ENCODE data around the gene ZNF407. TPM values are rescaled to one million over a fixed set of nuclear protein-coding genes. Genes with fewer than 3 reads are reported as not detected.

ZNF407 gene
- total and polyA plus RNA-seq, 12 donors, result 2.5 to 14.9 (median 12.7) TPM

DNA sequence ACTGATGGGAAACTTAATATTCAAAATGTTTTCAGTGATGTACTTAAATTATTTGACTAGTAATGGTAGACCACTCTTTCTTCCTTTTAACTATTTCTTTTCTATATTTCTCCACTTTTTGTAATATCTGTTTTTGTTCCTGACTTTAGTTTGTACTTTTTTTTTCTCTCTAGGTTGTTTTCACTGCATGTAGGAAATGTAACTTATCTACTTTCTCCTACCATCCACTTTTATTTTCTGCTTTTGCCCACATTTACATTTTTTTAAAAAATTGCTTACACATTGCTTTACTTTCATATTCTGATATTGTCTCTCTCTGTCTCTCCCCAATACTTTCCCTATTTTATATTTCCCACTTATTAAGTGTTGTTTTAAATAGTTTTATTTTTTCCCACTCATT is 47.0 kb downstream of the ZNF407 start:
- intact Hi-C loops (cut with DNase I), result no loop called here
- H3K4me1 ChIP-seq, result no peaks in the 10 kb centered on the region

DNA sequence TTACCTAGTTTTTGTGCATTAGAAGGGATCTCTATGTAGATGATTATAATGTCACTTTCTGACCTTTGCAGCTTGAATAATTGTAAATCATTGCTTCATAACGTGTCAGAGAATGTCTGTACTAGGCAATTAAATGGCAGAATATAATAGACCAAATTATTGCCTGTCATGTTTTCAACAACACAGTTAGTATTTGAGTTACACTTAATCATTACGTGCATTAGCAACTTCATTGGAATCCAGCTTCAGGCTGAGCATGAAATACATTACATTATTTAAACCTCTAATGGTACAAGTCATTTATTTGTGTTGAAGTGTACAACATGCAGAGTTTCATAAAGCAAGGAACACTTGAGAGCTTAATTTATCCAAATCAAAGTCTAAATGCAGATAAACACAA is 48.0 kb downstream of the ZNF407 start:
- Histone ChIP-seq H3K36me3 (peaks cover 0 to 36% (median 0%) of the 10 kb centered on the region in 9 donors), H3K4me1 (no peaks in the 10 kb centered on the region), H3K4me3 (no peak overlapping the region), H3K27ac (no peak overlapping the region), H3K9me3 (no peaks in the 10 kb centered on the region), H3K27me3 (no peaks in the 10 kb centered on the region)
- intact Hi-C loops (cut with DNase I), result no loop called here
- ATAC-seq, result no peak
- TF ChIP-seq, protein P1, sequence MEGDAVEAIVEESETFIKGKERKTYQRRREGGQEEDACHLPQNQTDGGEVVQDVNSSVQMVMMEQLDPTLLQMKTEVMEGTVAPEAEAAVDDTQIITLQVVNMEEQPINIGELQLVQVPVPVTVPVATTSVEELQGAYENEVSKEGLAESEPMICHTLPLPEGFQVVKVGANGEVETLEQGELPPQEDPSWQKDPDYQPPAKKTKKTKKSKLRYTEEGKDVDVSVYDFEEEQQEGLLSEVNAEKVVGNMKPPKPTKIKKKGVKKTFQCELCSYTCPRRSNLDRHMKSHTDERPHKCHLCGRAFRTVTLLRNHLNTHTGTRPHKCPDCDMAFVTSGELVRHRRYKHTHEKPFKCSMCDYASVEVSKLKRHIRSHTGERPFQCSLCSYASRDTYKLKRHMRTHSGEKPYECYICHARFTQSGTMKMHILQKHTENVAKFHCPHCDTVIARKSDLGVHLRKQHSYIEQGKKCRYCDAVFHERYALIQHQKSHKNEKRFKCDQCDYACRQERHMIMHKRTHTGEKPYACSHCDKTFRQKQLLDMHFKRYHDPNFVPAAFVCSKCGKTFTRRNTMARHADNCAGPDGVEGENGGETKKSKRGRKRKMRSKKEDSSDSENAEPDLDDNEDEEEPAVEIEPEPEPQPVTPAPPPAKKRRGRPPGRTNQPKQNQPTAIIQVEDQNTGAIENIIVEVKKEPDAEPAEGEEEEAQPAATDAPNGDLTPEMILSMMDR (IDR thresholded peaks at IDR 0.05), result no peak
- WGBS, 2 donors, result 89 to 91% methylated on average over 2 of the region's 2 CpGs
- DNase-seq, result no peak

More for the DNA sequence above, 47.0 kb downstream of the ZNF407 start:
- H3K27me3 ChIP-seq, result no peaks in the 10 kb centered on the region
- peaks cover 0 to 38% (median 0%) of the 10 kb centered on the region in 9 donors for H3K36me3 ChIP-seq
- no peaks in the 10 kb centered on the region for H3K9me3 ChIP-seq
- H3K27ac ChIP-seq, result no peak overlapping the region
- TF ChIP-seq, protein P1 (IDR thresholded peaks at IDR 0.05), result no peak
- no peak for DNase-seq
- ATAC-seq, result no peak
- no peak overlapping the region for H3K4me3 ChIP-seq

DNA sequence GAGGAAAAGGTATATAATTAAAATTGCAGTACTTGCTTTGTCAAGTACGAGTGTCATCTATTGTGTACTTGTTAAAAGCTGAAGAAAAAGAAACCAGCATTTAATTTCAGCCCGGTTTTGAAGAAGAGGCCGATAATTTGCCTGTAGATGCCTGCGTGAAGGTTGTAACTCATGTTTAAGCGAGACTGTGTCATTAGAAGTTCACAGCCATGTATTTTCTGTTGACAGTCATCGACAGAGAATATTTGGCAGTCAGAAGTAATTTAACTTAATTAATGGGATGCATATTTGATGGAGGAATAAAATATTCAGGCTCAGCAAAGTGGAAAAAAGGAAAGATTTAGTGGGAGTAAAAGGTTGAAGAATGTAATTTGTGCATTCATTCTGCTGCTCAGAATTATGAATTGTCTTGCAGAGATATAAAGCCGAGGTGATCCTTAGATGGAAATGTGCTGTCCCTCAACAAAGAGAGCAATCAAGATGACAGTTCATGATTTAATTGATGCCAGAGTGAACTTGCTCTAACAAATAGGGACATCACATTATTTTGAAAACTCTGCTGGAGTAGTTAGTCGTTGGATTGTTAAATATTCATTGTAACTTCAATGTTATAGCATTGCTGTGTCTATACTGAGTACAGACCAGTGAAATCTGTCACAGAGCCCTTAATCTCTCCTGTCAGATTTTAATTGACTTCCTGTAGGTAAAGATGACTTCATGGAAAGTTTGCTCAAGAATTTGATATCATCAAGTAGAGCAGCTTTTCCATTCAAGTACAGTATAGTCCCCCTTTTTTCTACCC is 53.9 kb downstream of the ZNF407 start:
- no peak overlapping the region for H3K27ac ChIP-seq
- intact Hi-C loops (cut with DNase I), result loop anchor here (2.0 to 10.0 kb wide), 14 partner anchors 49 to 1696 kb away; no protein-coding TSS in a partner anchor
- TF ChIP-seq, protein P1 (IDR thresholded peaks at IDR 0.05), result no peak
- peaks cover 0 to 17% (median 0%) of the 10 kb centered on the region in 9 donors for H3K36me3 ChIP-seq
- ATAC-seq (no peak), DNase-seq (no peak)
- H3K4me3 ChIP-seq, result no peak overlapping the region
- no peaks in the 10 kb centered on the region for H3K27me3 ChIP-seq
- WGBS, 2 donors, result 86 to 87% methylated on average over 8 of the region's 8 CpGs
- H3K9me3 ChIP-seq, result no peaks in the 10 kb centered on the region
- peaks cover 0 to 4% (median 0%) of the 10 kb centered on the region in 9 donors for H3K4me1 ChIP-seq

DNA sequence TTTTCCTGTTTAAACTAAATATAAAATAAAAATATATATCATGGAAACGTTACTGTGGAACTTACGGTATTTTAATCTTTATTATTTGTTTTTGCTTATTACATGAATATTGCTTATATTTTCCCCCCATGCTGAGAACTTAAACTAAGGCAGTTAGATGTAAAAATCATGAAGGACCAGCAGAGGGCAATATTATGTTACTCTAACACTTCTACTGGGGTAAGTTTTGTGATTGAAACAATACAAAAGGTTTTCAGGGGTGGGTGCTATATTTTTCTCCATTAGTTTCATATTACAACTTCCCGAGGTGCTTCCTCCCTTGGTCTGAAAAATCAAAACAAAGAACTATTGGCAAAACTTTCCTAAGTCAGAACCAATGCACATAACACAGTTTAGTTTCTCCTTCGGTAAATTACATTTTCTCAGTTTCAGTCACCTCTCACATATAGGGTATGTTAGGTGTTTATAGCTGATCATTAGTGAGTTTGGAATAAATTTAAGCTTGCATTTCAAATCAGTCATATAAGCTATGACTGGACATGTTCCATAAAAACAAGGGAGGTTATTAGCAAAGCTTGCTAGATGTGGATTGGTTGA is 54.8 kb downstream of the ZNF407 start:
- H3K36me3 ChIP-seq, result peaks cover 0 to 10% (median 0%) of the 10 kb centered on the region in 9 donors
- DNase-seq (no peak), ATAC-seq (peak in 2 of 8 donors; percentile 27 to 37)
- H3K4me1 ChIP-seq, result peaks cover 0 to 4% (median 0%) of the 10 kb centered on the region in 9 donors
- no peaks in the 10 kb centered on the region for H3K27me3 ChIP-seq
- no peaks in the 10 kb centered on the region for H3K9me3 ChIP-seq
- no peak overlapping the region for H3K27ac ChIP-seq
- 30 to 32% methylated on average over 4 of the region's 4 CpGs for WGBS, 2 donors
- H3K4me3 ChIP-seq, result no peak overlapping the region
- intact Hi-C loops (cut with DNase I), result loop anchor here (2.0 to 10.0 kb wide), 14 partner anchors 50 to 1695 kb away; no protein-coding TSS in a partner anchor
- TF ChIP-seq, protein P1 (IDR thresholded peaks at IDR 0.05), result peak; percentile 41 to 76 (median 65)
